ENCODE data around the gene SIK3.
"Not testable (repeated sequence)": the region's sequence is repeated elsewhere in the genome, so short reads cannot be mapped to it uniquely, and the experiment has no call there.

GRCh38 chr11:117023707-117024106 is 74.5 kb downstream of the SIK3 start:
- TF ChIP-seq CTCF, POLR2A (IDR thresholded peaks at IDR 0.05): not testable (repeated sequence)
